GM12878 (cell line): ENCODE results near the gene BTF3.

Experiments used
- CEBPB ChIP-seq, 2 experiments: fragments of 150-350 bp in 1 of 2; IDR thresholded peaks; 2 replicates each; pipeline ENCODE4 v1.6.1; 2012 to 2014; ENCODE audit warnings: low read depth in 2 of 2, low read length in 2 of 2, borderline replicate concordance in 1 of 2, inconsistent platforms in 1 of 2
- CTCF ChIP-seq, 3 experiments: IDR thresholded peaks in 2 of 3; conservative IDR thresholded peaks in 1 of 3; 2 replicates each; pipeline ENCODE4 v1.5.1; 2011; ENCODE audit warnings: low read depth in 3 of 3, low read length in 3 of 3, mild to moderate bottlenecking in 3 of 3, control low read depth in 2 of 3, moderate library complexity in 2 of 3, inconsistent platforms in 1 of 3, mixed read lengths in 1 of 3; ENCODE audit not compliant: control insufficient read depth in 2 of 3, insufficient read depth in 1 of 3; ENCODE audit errors: extremely low read depth in 1 of 3
- EP300 ChIP-seq, 2 experiments: fragments of 150-350 bp in 1 of 2; IDR thresholded peaks; 2 replicates each; pipeline ENCODE4 v1.6.1; 2011 to 2012; ENCODE audit warnings: low read depth in 2 of 2, low read length in 2 of 2, borderline replicate concordance in 1 of 2, improper control_type of control experiment in 1 of 2, inconsistent platforms in 1 of 2; ENCODE audit not compliant: control insufficient read depth in 1 of 2
- HCFC1 ChIP-seq: fragments of 150-350 bp; IDR thresholded peaks from 2 replicates; pipeline ENCODE4 v1.6.1; 2014; ENCODE audit warnings: low read length
- SIN3A ChIP-seq: IDR thresholded peaks from 2 replicates; pipeline ENCODE4 v1.6.1; 2012; ENCODE audit warnings: low read depth, low read length, improper control_type of control experiment
- YY1 ChIP-seq: IDR thresholded peaks from 2 replicates; pipeline ENCODE4 v1.6.1; 2011; ENCODE audit warnings: low read depth, mild to moderate bottlenecking, low read length
- ZNF384 ChIP-seq: IDR thresholded peaks from 2 replicates; pipeline ENCODE4 v1.6.1; 2012; ENCODE audit warnings: low read depth, mild to moderate bottlenecking, low read length, improper control_type of control experiment, borderline replicate concordance

DNA sequence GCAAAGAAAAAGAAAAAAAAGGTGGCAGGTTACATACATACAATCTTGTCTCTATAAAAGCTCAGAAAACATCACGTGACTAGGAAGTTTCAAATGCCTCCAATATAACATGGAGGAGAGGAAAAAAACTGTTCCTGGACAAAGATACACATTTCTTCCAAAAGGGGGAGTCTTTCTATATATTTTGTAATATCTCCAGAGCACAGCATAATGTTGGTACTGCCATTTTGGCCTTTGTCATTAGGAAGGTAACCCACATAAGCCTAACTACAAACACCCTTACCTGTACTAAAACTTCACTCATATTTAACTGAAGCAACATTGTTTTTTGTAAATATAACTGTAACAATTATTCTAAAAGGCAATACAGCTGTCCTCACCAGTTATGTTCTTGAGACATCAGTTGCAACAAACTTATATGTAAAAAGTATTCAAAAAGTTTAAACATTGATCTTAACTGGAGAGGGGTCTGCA, 1.2 kb upstream of the BTF3 start:
- TF ChIP-seq HCFC1 = no peak
- TF ChIP-seq SIN3A = no peak
- peak in 1 of 3 experiments; percentile 27; a peak in 1 of 6 replicates for TF ChIP-seq CTCF (IDR thresholded peaks at IDR 0.05 in 2 of 3, conservative IDR thresholded peaks at IDR 0.05 in 1 of 3; ENCODE audit: control insufficient read depth in 2 of 3, extremely low read depth in 1 of 3, insufficient read depth in 1 of 3, low read depth in 3 of 3, low read length in 3 of 3)
- TF ChIP-seq EP300 (IDR thresholded peaks at IDR 0.05; ENCODE audit: borderline replicate concordance in 1 of 2, control insufficient read depth in 1 of 2, low read depth in 2 of 2, low read length in 2 of 2) = no peak
- TF ChIP-seq CEBPB (IDR thresholded peaks at IDR 0.05; ENCODE audit: borderline replicate concordance in 1 of 2, low read depth in 2 of 2, low read length in 2 of 2) = no peak
- peak; percentile 41; the same call in 1 of the 2 replicates for TF ChIP-seq YY1
- no peak for TF ChIP-seq ZNF384
